Stimulated activated CD4-positive, alpha-beta T cell treated with anti-CD3 and anti-CD28 coated beads, TNF-alpha, amount 100 ng/mL, for 4 hours (primary cell): ENCODE results near the gene DTNB.

Experiments
- DNase-seq, 3 experiments: peaks; one replicate each; pipeline ENCODE4 v3.0.0-alpha.2; 2020; ENCODE audit warnings: low read depth in 3 of 3

Gene DTNB

GRCh38 chr2:25342372-25343186 lies 330.8 kb downstream of the DTNB start:
- DNase-seq = peak; percentile 60 to 68 (median 65)

GRCh38 chr2:25341753-25342371 lies 331.5 kb downstream of the DTNB start, which contains the start of gene DNMT3A:
Gene DNMT3A, minus strand, starts transcription at chr2:25341925. Its CDS starts 27,941 bp downstream, at chr2:25313984.
- peak in 2 of 3 experiments; percentile 53 to 62 for DNase-seq

DNA sequence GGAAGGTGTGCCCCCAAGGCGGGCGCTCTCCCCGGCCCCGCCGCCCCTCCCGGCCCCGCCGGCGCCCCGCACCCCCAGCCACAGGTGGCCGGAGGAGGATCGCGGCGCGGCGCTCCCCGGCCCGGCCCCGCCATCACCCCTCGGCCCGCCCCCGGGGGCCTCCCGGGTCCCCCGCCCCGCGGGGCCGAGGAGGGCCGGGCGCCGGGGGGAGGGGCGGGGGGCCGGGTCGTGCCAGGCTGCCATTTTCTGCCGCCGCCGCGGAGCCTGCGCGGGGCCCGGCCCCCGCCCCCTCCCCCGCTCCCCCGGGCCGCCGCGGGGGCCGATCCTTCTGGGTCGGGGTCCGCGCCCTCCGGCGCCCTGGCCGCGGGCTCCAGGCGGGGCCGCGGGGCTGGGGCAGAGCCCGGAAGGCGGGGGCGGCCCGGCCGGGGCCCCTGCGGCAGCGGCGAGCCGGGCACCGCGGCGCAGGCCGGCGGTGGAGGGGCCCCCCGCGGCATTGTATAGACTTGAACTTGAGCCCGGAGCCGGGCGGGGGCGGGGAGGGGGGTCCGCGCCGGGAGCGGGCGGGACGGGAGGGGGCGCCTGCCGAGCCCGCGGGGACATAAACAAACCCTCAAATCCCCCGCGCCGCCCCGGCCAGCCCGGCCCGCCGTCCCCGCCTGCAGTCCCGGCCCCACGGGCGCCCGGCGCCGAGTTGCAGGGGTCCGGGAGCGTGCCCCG lies 332.2 kb downstream of the DTNB start:
- DNase-seq = no peak

DNA sequence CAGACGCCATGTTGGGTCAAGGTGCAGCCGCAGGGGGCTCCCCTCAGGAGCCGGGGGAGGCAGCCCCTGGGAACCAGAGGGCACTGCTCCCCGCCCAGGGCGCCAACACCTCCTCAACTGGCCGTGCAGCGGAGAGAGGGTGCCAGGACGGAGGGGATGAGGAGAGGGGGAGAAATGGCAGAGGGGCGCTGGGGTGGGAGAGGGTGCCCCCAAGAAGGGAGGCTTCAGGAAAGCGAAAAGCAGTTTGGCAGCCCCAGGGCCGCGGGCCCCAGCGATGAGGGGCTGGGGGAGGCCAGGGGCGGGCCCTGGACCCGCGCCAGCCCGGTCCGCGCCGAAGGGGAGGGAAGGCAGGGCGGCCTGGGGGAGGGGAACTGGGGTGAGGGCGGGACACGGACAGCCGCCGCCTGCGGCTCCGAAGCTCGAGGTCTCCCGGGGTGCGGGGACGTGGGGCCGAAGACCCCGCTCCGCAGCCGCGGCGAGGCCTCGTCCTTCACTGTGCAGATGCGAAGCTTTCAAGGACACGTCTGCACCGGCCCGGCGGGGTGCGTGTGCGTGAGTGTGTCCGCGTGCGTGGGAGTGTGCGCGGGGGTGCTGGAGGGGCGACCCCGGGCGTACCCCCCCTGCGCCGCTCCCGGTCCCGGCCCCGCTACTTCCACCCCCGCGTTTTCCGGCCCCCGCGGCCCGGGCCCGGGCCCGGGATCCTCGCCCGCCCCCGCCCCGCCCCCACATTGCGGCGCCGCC lies 333.0 kb downstream of the DTNB start:
- no peak for DNase-seq

GRCh38 chr2:25339791-25340180 lies 333.6 kb downstream of the DTNB start:
- no peak for DNase-seq

- DNase-seq = no peak
Measured at GRCh38 chr2:25339211-25339674, 334.1 kb downstream of the DTNB start.

DNA sequence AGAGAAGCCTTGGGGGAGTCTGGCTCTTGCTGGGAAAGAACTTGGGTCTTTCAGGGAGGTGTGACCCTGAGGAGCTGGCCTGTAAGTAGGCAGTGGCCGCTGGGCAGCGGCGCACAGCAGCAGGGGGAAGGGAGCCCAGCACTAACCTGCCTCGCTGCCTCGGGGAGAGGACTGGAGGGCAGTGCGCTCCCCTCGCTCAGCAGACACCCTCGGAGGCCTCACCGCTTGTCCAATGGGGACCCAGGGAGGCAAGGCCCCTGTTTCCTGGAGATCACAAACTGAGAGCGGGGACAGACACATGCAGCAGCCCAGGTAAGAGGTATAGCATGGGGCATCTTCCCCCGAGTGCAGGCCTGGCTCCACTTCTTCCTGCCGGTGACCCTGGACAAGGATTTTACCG lies 335.0 kb downstream of the DTNB start:
- no peak for DNase-seq

GRCh38 chr2:25337891-25338290 lies 335.5 kb downstream of the DTNB start:
- DNase-seq = no peak

- no peak for DNase-seq
Measured at GRCh38 chr2:25337276-25337675, 336.1 kb downstream of the DTNB start.

DNA sequence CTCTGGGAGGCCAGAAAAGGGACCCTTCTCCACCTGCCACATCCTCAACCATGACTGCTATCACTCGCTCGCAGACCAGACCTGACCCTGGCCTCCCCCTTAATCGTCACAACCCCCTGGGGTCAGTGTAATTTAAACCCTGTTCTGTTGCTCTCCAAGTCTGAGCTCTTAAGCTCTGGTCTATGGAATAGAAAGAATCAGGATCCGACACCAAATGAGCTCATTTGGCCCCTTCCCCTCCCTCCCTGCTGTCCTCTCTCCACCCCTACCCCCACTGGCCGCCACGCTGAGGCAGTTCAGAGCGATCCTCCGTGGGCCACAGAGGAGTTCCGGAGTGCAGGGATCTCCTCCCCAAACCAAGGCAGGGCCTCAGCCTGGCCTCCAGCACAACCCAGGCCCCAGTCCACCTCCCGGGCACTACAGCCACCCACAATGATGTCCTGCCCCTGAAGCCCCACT lies 337.0 kb downstream of the DTNB start:
- DNase-seq = no peak

- no peak for DNase-seq
Measured at GRCh38 chr2:25335971-25336370, 337.4 kb downstream of the DTNB start.

DNA sequence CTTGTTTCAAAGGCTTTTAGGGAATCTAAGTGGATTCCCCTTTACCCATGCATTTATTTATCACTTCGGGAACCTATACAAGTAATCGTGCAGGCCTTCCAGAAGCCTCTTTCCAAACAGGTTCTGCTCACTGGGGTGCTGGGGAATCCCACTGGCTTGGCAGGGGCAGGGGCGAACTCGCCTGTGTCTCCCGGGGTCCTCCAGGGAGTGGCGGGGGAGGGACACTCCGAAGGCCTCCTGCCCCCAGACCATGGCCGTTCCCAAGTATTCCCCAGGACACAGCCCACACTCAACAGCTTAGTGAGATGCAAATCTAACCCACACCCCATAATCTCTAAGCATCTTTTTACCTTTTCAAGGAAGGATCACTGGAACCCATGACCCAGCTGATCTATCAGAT lies 338.2 kb downstream of the DTNB start:
- no peak for DNase-seq

GRCh38 chr2:25334482-25334881 lies 338.9 kb downstream of the DTNB start:
- DNase-seq = no peak

- DNase-seq = no peak
Measured at GRCh38 chr2:25333981-25334380, 339.4 kb downstream of the DTNB start.

DNA sequence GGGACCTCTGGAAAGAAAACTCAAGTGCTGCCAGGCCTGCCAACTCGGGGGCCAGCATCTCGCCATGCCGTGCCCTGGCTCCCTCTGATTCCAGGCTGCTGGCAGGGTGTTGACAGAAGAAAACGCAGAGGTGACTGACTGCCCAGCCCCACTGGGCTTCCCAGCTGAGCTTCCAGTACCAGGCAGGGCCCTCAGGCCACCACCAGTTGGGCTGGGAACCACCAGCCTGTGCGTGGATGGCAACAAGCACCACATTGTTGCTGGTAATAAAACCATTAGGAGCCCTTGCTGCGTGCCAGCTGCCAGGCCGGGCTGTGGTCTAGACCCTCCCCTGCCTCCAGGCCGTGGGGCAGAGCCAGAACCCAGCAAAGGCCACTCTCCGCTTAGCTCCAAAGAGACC lies 340.8 kb downstream of the DTNB start:
- DNase-seq = no peak

- peak in 2 of 3 experiments; percentile 63 to 70 for DNase-seq
Measured at GRCh38 chr2:25331686-25332365, 341.6 kb downstream of the DTNB start.

GRCh38 chr2:25330937-25331336 lies 342.4 kb downstream of the DTNB start:
- DNase-seq = no peak

GRCh38 chr2:25330273-25330672 lies 343.1 kb downstream of the DTNB start:
- DNase-seq = no peak

GRCh38 chr2:25328152-25329085 lies 345.0 kb downstream of the DTNB start:
- no peak for DNase-seq
